Activated gamma-delta T cell treated with anti-CD3 and anti-CD28 coated beads, Interleukin-2, amount 50 U/mL, for 16 hours (primary cell): ENCODE results near the gene THAP4.
"Not testable (repeated sequence)": the region's sequence is repeated elsewhere in the genome, so short reads cannot be mapped to it uniquely, and the experiment has no call there.

Experiments used
- DNase-seq: peaks from one replicate; pipeline ENCODE4 v3.0.0-alpha.2; 2020; ENCODE audit warnings: low read depth

Gene THAP4

GRCh38 chr2:241582806-241583205 lies 54.2 kb downstream of the THAP4 start:
- DNase-seq = no peak

DNA sequence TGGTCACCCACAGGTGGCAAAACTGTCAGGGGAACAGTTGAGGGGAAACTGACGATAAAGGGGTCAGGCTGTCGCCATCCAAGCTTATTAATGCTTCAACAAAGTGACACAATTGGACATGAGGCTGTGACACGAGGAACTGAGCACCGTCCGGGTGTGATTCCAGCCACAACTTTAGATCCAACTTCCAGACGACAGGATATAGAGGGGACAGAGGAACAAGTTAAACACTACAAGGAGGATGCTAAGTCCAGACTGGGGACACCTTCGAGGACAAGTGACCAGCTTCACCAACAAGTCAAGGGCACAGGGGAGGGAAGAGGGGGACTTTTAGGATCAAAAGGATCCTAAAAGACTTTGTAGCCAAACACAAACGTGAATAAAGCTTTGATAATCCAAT lies 54.6 kb downstream of the THAP4 start:
- DNase-seq = no peak

DNA sequence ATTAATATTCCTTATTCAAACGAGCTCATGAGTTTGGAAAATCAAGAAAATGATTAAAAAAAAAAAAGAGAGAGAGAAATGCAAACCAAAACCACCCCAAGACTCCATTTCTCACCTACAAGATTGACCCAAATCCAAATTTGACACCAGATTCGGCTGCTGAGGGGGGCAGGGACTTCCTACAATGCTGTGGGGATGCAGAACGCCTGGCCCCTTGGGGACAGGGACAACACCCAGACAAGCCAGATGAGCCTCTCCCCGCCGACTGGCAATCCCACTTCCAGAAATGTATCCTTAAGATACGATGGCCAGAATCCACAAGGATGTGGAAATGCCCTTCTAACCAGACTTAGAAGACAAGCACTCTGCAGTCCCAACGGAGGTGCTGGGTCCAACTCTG lies 57.7 kb downstream of the THAP4 start:
- DNase-seq = no peak

- no peak for DNase-seq
Observed at GRCh38 chr2:241577413-241578122, 59.4 kb downstream of the THAP4 start.

GRCh38 chr2:241576293-241576654 lies 60.7 kb downstream of the THAP4 start:
- no peak for DNase-seq

DNA sequence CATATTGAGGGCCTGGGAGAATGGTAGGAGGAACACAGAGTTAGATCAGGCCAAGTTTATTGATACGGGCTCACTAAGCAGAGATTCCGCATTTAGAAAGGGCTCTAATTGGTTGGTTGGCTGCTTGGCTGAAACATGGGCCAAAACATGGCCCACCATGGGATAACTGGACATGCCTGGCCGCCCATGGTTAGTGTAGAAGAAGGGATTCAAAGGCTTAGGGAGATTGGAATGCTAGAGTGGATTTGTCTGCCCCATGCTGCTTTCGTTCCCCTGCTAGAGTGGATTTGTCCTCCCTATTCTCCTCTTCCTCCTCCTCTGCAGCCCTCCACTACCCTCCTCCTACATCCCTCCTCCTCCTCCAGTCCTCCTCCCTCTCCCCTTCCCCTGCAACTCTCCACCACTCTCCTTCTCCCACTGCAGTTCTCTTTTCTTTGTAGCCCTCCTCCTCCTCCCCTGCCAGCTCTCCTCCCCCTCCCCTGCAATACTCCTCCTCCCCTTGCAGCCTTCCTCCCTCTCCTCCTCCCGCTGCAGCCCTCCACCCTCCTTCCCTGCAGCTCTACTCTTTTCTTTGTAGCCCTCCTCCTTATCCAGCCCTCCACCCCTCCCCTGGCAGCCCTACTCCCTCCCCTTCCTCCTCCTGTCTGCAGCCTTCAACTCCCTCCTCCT lies 61.2 kb downstream of the THAP4 start:
- no peak for DNase-seq

GRCh38 chr2:241574911-241575623 lies 61.9 kb downstream of the THAP4 start:
- DNase-seq = no peak

GRCh38 chr2:241573741-241574140 lies 63.2 kb downstream of the THAP4 start:
- DNase-seq = no peak

- not testable (repeated sequence) for DNase-seq
Observed at GRCh38 chr2:241572915-241573651, 63.9 kb downstream of the THAP4 start.

DNA sequence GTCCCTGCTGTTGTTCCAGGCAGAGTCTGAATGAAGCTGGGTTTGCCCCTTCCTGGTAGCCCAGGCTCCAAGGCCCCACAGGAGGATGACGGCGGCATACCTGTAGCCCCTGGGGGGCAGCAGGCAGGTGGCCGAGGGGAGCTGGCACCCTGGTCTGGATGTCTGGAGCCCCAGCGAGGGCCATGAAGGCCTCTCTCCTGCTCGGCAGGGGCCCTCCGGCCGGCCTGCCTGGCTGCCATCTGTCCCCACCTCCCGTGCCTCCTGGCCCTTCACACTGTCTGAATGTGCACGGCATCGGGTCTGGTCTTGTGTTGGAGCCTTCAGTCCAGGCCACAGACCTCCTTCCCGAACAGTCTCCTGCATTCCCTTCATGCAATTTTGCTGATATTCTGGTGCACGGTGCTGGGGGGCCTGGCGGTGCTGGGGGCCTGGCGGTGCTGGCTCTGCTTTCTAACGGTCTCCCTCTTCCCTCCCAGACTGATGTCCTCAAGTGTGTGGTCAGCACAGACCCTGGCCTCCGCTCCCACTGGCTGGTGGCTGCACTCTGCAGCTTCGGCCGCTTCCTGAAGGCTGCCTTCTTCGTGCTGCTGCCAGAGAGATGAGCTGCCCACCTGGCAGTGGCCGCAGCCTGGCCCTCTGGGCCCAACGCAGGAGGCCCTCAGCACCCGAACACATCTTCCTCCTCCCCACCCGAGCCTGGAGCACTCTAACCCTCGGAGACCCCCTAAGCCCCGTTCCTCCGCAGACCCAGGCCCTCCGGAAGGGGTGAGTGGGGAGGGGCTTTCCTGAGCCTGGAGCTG lies 64.9 kb downstream of the THAP4 start:
- no peak for DNase-seq

- DNase-seq = no peak
Observed at GRCh38 chr2:241570961-241571581, 65.9 kb downstream of the THAP4 start.

DNA sequence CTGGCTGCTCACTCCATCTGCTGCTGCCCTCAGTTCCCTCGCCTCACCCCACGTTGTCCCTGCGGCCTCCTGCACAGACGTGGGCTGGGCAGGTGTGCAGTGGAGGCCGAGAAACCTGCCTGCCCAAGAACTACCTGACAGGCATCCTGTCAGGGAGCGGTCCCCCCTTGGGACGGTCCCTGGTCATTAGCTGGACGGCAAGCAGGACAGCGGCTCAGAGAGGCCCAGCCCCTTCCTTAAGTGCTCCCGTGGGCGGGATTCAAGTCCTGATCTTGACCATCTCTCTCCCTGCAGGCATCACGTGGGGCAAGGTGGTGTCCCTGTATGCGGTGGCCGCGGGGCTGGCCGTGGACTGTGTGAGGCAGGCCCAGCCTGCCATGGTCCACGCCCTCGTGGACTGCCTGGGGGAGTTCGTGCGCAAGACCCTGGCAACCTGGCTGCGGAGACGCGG lies 67.1 kb downstream of the THAP4 start:
- no peak for DNase-seq

- DNase-seq = no peak
Observed at GRCh38 chr2:241568726-241569125, 68.2 kb downstream of the THAP4 start.

DNA sequence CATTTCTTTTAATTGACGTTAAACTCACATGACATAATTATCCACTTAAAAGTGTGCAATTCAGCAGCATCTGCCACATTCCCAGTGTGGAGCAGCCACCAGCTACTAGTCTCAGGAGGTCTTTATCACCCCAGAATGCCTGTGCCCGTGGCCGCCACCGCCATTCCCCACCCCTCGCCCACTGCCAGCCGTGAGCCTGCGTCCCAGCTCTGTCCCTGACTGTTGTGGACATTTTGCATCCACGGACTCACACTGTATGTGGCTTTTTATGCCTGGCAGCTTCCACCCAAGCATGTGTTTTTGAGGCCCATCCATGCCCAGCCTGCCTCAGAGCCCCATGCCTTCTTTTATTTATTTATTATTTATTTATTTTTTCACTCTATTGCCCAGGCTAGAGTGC lies 69.2 kb downstream of the THAP4 start:
- no peak for DNase-seq

GRCh38 chr2:241567266-241567665 lies 69.7 kb downstream of the THAP4 start:
- DNase-seq = not testable (repeated sequence)

GRCh38 chr2:241566468-241566867 lies 70.5 kb downstream of the THAP4 start:
- no peak for DNase-seq

GRCh38 chr2:241566021-241566420 lies 70.9 kb downstream of the THAP4 start:
- DNase-seq = not testable (repeated sequence)

- DNase-seq = no peak
Observed at GRCh38 chr2:241565411-241565810, 71.5 kb downstream of the THAP4 start.

DNA sequence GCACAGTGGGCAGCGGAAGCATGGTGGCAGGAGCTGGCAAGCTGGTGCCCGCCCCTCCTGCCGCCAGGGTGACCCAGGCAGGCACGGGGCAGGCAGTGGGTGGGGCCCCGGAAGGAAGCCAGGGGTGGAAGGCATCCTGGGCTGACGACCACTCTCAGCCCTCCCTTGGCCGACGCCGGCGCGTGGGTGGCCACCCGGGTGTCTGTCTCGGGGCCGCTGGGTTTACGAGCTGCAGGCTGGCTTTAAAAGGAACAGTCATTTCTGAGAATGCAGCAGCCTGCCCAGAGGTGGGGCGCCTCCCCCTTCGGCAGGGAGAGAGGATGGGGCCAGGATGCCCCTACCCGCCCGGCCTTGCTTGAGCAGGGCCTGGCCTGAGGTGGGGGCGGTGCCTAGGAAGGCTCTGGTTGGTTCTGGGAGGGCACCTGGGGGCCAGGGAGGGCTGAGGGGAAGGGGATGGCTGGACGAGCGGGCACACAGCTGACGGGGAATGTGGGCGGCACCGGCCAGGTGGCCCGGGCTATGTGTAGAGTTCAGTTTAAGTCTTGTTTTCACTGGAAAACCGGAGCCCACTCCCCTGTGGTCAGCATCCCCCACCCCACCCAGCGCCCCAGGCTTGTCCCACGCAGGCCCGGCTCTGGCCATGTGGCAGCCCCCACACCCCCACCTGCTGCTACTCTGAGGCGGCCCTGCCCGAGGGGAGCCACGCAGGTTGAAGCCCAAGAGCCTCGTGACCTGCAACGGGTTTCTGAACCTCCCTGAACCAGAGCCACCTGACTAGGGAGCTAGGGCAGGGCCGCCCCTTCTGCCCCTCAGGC lies 72.2 kb downstream of the THAP4 start:
- no peak for DNase-seq

- no peak for DNase-seq
Observed at GRCh38 chr2:241563981-241564595, 72.9 kb downstream of the THAP4 start.
